ENCODE results near the gene HOXB5.

Gene HOXB5

GRCh38 chr17:48558057-48558830 lies 35.3 kb downstream of the HOXB5 start:
- DNase-seq = no peak
- Histone ChIP-seq H3K36me3 (no peaks in the 10 kb centered on the region), H3K27me3 (peaks cover 98% of the 10 kb centered on the region), H3K4me3 (ENCODE audit: low read depth, low read length) (no peak overlapping the region), H3K9me3 (no peaks in the 10 kb centered on the region), H3K4me1 (no peaks in the 10 kb centered on the region)
- no peak for TF ChIP-seq CTCF (IDR thresholded peaks at IDR 0.05; ENCODE audit: low read depth, low read length)

DNA sequence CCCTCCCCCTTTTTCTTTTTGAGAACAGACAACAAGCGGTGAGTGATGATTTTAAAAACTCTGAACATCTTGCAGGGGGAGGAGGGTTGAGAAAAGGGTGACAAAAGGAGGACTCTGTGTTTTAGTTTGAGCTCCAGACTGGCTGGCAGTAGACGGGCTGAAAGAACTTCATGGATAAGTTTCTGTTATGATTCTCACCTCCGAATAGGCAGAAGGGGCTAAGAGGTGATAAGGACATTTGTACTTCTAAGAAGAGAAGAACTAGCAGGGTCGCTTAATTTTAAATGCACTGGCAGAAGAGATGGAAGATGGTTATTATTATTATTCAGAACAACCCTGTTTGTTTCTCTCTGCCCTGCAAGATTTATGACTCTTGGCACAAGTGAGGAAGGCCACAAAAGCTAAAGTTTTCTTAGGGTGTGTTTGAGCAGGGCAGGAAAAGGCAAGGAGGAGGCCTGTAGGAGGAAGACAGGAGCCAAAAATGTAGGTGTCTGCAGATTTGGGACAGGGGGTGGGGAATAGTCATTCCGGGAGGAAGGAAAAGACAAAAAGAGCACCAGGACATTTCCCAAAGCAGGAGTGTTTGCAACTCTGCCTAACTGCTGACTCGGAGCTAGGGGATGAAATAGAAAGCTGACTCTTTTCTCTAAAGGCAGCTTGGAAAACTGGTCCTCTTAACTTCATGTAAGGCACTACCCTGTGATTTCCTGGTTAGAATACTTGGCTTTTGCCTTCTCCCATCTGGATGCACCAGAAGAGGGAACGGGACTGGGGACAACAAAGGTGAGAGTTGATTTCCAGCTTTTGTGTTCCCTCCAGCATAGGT lies 36.8 kb downstream of the HOXB5 start:
- no peak overlapping the region for H3K4me3 ChIP-seq (ENCODE audit: low read depth, low read length)
- no peak for DNase-seq
- no peaks in the 10 kb centered on the region for H3K4me1 ChIP-seq
- no peaks in the 10 kb centered on the region for H3K9me3 ChIP-seq
- no peaks in the 10 kb centered on the region for H3K36me3 ChIP-seq
- H3K27me3 ChIP-seq = peaks cover 96% of the 10 kb centered on the region
- TF ChIP-seq CTCF (IDR thresholded peaks at IDR 0.05; ENCODE audit: low read depth, low read length) = no peak

DNA sequence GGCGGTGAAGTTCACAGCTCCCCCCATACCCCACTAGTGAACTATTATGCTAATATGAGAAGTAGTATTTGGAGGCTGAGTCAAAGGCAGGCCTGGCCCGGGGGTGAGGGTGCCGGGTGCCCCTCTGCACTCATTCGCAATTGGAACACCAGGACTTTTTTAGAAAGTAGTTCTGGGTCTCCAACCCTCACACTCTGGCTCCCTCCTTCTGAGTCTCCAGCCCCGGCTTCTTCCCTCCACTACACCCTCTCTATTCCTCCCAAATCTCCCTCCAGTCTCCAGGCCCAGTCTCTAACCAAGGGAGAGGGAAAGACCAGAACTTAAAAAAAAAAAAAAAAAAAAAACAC lies 37.4 kb downstream of the HOXB5 start:
- Histone ChIP-seq H3K36me3 (no peaks in the 10 kb centered on the region), H3K9me3 (no peaks in the 10 kb centered on the region), H3K4me3 (ENCODE audit: low read depth, low read length) (no peak overlapping the region), H3K4me1 (no peaks in the 10 kb centered on the region), H3K27me3 (peaks cover 95% of the 10 kb centered on the region)
- no peak for TF ChIP-seq CTCF (IDR thresholded peaks at IDR 0.05; ENCODE audit: low read depth, low read length)
- DNase-seq = no peak

DNA sequence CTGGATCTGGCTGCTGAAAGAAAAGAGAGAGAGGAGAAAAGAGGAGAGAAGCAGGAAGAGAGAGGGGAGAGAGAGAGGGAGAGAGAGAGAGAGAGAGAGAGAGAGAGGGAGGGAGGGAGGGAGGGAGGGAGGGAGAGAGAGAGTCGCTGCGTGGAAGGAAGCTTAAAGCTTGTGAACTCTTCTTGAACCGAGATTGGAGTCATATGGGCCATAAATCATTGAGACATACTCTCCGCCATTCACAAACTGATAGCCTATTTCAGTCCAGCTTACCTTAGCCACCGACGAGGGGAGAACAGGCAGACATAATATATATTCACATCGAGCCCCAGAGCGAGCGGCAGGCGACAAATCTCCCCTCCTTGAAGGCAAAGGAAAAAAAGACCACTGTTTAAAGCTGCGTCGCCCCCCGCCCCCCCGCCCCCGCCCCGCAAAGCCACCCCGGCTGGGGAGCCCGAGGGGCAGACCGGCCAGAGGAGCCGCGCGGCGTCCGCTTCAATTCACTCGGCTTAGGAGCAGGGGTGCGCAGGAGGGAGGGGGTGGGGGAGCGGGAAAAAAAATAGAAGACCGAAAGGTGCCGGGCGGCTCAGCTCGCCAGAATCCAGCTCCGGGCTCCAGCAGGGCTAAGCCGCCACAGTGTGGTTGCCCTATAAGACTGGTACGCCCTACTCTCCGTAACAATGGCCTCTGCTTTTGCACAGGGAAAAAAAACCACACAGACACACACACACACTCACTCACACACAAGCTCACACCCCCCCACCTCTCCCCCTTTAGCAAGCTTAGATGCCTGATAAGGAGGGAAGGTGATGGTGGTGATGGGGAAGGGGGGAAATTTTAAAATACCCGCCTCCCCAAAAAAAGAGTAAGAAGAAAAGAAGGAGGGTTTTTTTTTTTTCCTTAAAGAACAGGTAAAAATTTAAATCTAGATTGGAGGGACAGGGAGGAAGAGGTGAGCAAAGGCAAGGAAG lies 38.0 kb downstream of the HOXB5 start:
- DNase-seq = no peak
- H3K4me1 ChIP-seq = no peaks in the 10 kb centered on the region
- no peaks in the 10 kb centered on the region for H3K36me3 ChIP-seq
- no peaks in the 10 kb centered on the region; the same call in 1 of the 2 replicates for H3K9me3 ChIP-seq
- TF ChIP-seq CTCF (IDR thresholded peaks at IDR 0.05; ENCODE audit: low read depth, low read length) = no peak
- peaks cover 93% of the 10 kb centered on the region for H3K27me3 ChIP-seq
- no peak overlapping the region for H3K4me3 ChIP-seq (ENCODE audit: low read depth, low read length)

DNA sequence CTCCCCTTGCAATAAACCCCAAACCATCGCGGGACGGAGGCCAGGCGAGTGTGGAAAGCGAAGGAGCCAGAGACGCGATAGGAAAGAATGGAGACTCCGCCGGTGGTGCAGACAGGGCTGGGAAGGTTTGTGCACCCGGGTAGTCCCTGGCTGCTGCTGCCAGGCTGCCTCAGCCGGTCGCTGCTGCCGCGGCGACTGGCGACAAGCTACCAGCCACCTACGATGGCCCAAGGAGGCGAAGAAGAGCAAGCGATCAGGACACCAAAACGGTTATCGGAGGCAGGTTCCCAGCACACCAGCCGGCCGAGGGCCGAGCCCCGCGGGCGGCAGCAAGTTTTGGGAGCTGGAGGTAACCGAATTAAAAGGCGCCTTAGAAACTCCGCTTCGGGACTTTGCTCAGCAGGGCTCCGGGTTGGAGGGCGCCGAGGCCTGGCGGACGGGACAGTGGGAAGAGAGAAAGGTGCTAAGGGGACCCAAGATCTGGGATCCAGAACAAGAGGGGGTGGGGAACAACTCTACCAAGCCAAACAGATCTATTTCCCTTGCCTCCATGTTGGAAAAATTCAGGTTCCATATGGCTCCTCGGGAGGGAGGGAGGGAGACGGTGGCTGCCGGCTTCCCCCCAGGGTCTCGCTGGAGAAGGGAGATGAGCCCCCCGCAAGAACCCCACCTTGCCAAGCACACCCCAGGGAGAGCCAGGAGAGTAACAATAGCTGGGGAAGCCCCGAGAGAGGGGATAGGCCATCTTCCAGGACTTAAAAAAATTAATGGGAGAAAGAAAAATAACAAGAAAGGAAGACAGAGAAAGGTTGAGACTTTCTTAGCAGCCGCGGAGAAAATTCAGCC lies 38.9 kb downstream of the HOXB5 start:
- Histone ChIP-seq H3K27me3 (peaks cover 93% of the 10 kb centered on the region), H3K4me1 (no peaks in the 10 kb centered on the region), H3K36me3 (no peaks in the 10 kb centered on the region), H3K4me3 (ENCODE audit: low read depth, low read length) (no peak overlapping the region), H3K9me3 (no peaks in the 10 kb centered on the region; the same call in 1 of the 2 replicates)
- no peak for DNase-seq
- no peak for TF ChIP-seq CTCF (IDR thresholded peaks at IDR 0.05; ENCODE audit: low read depth, low read length)

Data from BE2C (cell line).